K562 (cell line): ENCODE data around the gene LZTFL1. TPM values are rescaled to one million over a fixed set of nuclear protein-coding genes. Genes with fewer than 3 reads are reported as not detected.

ENCODE experiments used
- BCOR ChIP-seq: fragments of 450-650 bp; IDR thresholded peaks from 2 replicates; pipeline ENCODE4 v1.6.1; 2016
- CBFB ChIP-seq: sonication (generic); formaldehyde crosslinking; IDR thresholded peaks from 2 replicates; pipeline ENCODE4 v1.4.0; 2020; ENCODE audit warnings: mild to moderate bottlenecking, missing genetic modification reagents
- CHCHD3 ChIP-seq: fragments of 250-450 bp; sonication (Bioruptor Pico); IDR thresholded peaks from 2 replicates; pipeline ENCODE4 v2.1.2; 2022; ENCODE audit warnings: mild to moderate bottlenecking
- FOXP4 ChIP-seq: sonication (generic); formaldehyde crosslinking; IDR thresholded peaks from 2 replicates; pipeline ENCODE4 v1.8.0; 2022; ENCODE audit warnings: mild to moderate bottlenecking, missing genetic modification reagents, borderline replicate concordance
- IRF9 ChIP-seq: fragments of 450-650 bp; IDR thresholded peaks from 2 replicates; pipeline ENCODE4 v1.6.1; 2016; ENCODE audit warnings: missing biosample characterization, missing genetic modification characterization
- NFE2L1 ChIP-seq: fragments of 450-650 bp; IDR thresholded peaks from 2 replicates; pipeline ENCODE4 v1.6.1; 2016; ENCODE audit warnings: missing genetic modification characterization, low read depth, mild to moderate bottlenecking, missing compliant biosample characterization, moderate library complexity, borderline replicate concordance
- NR2C2 ChIP-seq, 2 experiments: fragments of 200-800 bp in 1 of 2; sonication (Bioruptor generic) in 1 of 2; sonication (generic) in 1 of 2; formaldehyde crosslinking in 1 of 2; IDR thresholded peaks; 2 replicates each; pipeline versions ENCODE4 v1.6.1 to v1.8.0; 2016 to 2022; ENCODE audit warnings: mild to moderate bottlenecking in 1 of 2, missing compliant biosample characterization in 1 of 2, missing genetic modification characterization in 1 of 2, missing genetic modification reagents in 1 of 2
- NR3C1 ChIP-seq: sonication (generic); formaldehyde crosslinking; IDR thresholded peaks from 2 replicates; pipeline ENCODE4 v1.8.1; 2022; ENCODE audit warnings: missing genetic modification reagents
- SMAD1 ChIP-seq: fragments of 150-350 bp; IDR thresholded peaks from 2 replicates; pipeline ENCODE4 v1.6.1; 2014; ENCODE audit warnings: low read length, low read depth; ENCODE audit not compliant: partially characterized antibody
- TBL1XR1 ChIP-seq, 2 experiments: IDR thresholded peaks; 2 replicates each; pipeline ENCODE4 v1.6.1; 2012; ENCODE audit warnings: improper control_type of control experiment in 2 of 2, low read length in 2 of 2, mild to moderate bottlenecking in 1 of 2
- ZNF407 ChIP-seq: fragments of 450-650 bp; IDR thresholded peaks from 2 replicates; pipeline ENCODE4 v1.6.1; 2016; ENCODE audit warnings: low read depth
- polyA plus RNA-seq, 8 experiments: library from polyadenylated mRNA; depleted of rRNA in 4 of 8; stranded (reverse) in 5 of 8; unstranded in 3 of 8; fragments of >200 nt; fragmentation: Nextera tagmentation in 2 of 8; fragmentation: Illumina TruSeq in 1 of 8; extraction: Ambion mirVana in 2 of 8; extraction: Trizol in 1 of 8; gene quantifications; 2 replicates each; pipeline versions ENCODE4 v1.2.1 to v1.2.3, GENCODE V29; 2011 to 2014; ENCODE audit warnings: inconsistent platforms in 1 of 8, missing spikeins in 1 of 8
- total RNA-seq, 7 experiments: library from RNA; depleted of rRNA in 6 of 7; stranded (reverse); fragments of >200 nt in 6 of 7; fragmentation: Illumina TruSeq in 2 of 7; extraction: Trizol in 2 of 7; gene quantifications; 2 replicates each; pipeline versions ENCODE4 v1.2.1 to v1.2.3, GENCODE V29; 2011 to 2021; ENCODE audit warnings: low replicate concordance in 1 of 7

LZTFL1 gene
- total and polyA plus RNA-seq, 9 of the 15 experiments (the other 6 are each of a cell fraction or from before 2014, with no cell fraction given), result 10.7 to 33.7 (median 15.3) TPM

- no peak for TF ChIP-seq FOXP4 (CRISPR knock-in tag)
- no peak for TF ChIP-seq NR3C1
- no peak; the same call in 1 of the 2 replicates for TF ChIP-seq ZNF407
- TF ChIP-seq CBFB (CRISPR knock-in tag), result 0 out of 2 replicates have a peak, but pooled peaks have one; percentile 54
- peak; percentile 100 for TF ChIP-seq IRF9 (tag)
- peak in 1 of 2 experiments; percentile 61; a peak in 1 of 4 replicates for TF ChIP-seq TBL1XR1 (IDR thresholded peaks at IDR 0.05; ENCODE audit: low read length in 2 of 2)
- no peak for TF ChIP-seq SMAD1
- no peak for TF ChIP-seq CHCHD3
- no peak for TF ChIP-seq BCOR
- no peak for TF ChIP-seq NR2C2 (CRISPR knock-in tag; IDR thresholded peaks at IDR 0.05)
- 0 out of 2 replicates have a peak, but pooled peaks have one; percentile 36 for TF ChIP-seq NR2C2 (tag; IDR thresholded peaks at IDR 0.05)
- no peak for TF ChIP-seq NFE2L1
These were observed at the start of gene LZTFL1 (continued) for GRCh38 chr3:45841757-45842491.
